Left renal cortex interstitium (tissue), 4 donors: Measurements from ENCODE around the gene ASRGL1. TPM values are rescaled to one million over a fixed set of nuclear protein-coding genes. Genes with fewer than 3 reads are reported as not detected.
"Not testable (repeated sequence)": the region's sequence is repeated elsewhere in the genome, so short reads cannot be mapped to it uniquely, and the experiment has no call there.

ENCODE experiments used
- DNase-seq, 4 donors: peaks; one replicate each; pipeline ENCODE4 v3.0.0-alpha.2; 2013; ENCODE audit warnings: low read depth in 4 of 4, low spot score in 2 of 4, missing footprints in 1 of 4
- polyA plus RNA-seq, 4 donors: library from polyadenylated mRNA; unstranded; fragments of 120-200 nt; gene quantifications; one replicate each; pipeline ENCODE4 v1.2.1, GENCODE V29; 2013; ENCODE audit not compliant: insufficient read length in 4 of 4

Gene ASRGL1
- polyA plus RNA-seq = 10 to 100 TPM; 43.2 to 74.6 (median 55.0) TPM

- peak in 3 of 4 donors; percentile 42 to 68 (median 60) for DNase-seq
Observed at GRCh38 chr11:62337303-62338181, at the start of gene ASRGL1. Gene ASRGL1, plus strand, starts transcription at chr11:62337448. Its CDS starts 530 bp downstream, at chr11:62337978.

GRCh38 chr11:62295504-62295903 is 41.7 kb upstream of the ASRGL1 start:
- DNase-seq = peak; percentile 15 to 56 (median 20)

DNA sequence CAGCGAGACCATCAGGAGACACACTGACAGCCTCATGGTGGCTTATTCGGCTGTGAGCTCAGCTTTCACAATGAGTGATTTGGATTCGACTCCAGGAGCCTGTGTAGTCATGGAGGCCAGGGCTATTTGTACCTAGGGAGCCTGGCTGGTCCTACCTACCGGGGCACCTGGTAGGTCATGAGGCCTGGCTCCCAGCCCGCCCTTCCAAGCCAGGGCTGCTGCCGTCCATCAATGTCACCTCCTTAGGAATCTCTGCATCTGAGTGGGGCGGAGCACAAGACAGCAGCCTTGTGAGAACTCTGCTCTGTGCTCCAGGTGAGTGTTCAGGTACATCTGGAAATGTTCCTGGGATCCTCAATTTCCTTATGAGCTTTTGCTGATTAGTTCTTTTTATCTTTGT is 38.3 kb upstream of the ASRGL1 start, which contains the start of gene SCGB1D4:
Gene SCGB1D4, minus strand, starts transcription at position 101 of the 400 bp plus-strand sequence. Its CDS starts 65 bp downstream, at position 36.
- DNase-seq = no peak

DNA sequence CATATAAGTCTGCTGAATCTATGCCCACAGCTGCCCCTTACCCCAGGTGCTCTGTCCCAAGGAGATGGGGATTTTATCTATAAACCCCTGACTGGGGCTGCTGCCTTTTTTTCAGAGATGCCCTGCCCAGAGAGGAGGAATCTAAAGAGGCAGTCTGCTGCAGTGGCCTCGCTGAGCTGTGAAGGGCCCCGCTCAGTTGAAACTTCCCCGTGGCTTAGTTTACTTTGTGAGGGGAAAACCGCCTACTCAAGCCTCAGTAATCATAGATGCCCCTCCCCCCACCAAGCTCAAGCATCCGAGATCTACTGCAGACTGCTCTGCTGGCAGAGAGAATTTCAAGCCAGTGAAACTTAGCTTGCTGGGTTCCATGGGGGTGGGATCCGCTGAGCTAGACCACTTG is 31.0 kb upstream of the ASRGL1 start:
- no peak for DNase-seq

GRCh38 chr11:62307950-62308349 is 29.3 kb upstream of the ASRGL1 start:
- DNase-seq = no peak

DNA sequence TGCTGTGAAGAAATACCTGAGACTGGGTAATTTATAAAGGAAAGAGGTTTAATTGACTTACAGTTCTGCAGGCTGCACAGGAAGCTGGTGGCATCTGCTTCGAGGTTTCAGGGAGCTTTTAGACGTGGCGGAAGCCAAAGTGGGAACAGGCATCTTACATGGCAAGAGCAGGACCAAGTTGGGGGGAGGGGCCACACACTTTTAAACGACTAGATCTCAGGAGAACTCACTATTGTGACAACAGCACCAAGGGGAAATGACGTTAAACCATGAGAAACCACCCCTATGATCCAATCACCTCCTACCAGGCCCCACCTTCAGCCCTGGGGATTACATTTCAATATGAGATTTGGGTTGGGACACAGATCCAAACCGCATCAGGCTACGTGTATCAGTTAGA is 27.3 kb upstream of the ASRGL1 start:
- no peak for DNase-seq

GRCh38 chr11:62315431-62315830 is 21.8 kb upstream of the ASRGL1 start:
- no peak for DNase-seq

DNA sequence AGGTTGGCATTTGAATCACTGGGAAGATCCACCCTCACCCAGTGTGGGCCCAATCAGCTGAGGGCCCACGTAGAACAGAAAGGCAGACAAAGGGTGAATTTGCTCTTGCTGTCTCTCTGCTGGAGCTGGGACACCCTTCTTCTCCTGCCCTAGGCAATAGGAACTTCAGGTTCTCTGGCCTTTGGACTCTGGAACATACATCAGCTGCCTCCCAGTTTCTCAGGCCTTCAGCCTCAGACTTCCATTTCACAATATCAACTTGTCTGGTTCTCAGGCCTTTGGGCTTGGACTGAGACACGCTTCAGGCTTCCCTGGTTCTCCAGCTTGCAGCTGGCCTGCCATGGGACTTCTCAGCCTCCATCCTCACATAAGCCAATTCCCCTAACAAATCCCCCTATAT is 14.7 kb upstream of the ASRGL1 start:
- DNase-seq = no peak

- DNase-seq = no peak
Observed at GRCh38 chr11:62324731-62325556, 12.3 kb upstream of the ASRGL1 start.

DNA sequence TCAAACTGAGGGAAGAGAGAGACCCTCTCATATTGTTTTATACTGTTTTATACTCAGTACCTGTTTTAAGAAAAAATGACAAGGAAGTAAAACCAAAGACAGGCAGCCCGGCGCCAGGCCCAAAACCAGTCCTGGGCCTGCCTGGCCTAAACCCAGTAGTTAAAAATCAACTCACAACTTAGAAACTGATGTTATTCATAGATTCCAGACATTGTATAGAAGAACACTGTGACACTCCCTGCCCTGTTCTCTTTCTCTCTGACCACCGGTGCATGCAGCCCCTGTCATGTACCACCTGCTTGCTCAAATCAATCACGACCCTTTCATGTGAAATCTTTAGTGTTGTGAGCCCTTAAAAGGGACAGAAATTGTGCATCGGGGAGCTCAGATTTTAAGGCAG is 11.5 kb upstream of the ASRGL1 start:
- DNase-seq = not testable (repeated sequence)

DNA sequence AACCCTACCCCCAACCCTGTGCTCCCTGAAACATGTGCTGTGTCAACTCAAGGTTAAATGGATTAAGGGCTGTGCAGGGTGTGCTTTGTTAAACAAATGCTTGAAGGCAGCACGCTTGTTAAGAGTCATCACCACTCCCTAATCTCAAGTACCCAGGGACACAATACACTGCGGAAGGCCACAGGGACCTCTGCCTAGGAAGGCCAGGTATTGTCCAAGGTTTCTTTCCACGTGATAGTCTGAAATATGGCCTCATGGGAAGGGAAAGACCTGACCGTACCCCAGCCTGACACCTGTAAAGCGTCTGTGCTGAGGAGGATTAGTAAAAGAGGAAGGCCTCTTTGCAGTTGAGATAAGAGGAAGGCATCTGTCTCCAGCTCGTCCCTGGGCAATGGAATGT is 10.5 kb upstream of the ASRGL1 start:
- not testable (repeated sequence) for DNase-seq

DNA sequence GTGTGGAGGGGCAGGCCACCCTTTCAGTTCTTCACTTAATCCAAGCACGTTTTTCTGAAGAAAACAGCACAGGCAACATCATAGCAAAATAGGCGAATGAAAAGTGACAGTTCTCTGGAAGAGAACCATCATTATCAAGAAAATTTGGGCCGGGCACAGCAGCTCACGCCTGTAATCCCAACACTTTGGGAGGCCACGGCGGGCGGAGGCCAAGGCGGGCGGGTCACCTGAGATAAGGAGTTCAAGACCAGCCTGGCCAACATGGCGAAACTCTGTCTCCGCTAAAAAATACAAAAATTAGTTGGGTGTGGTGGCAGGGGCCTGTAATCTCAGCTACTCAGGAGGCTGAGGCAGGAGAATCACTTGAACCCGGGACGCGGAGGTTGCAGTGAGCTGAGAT is 9.7 kb upstream of the ASRGL1 start:
- not testable (repeated sequence) for DNase-seq

- not testable (repeated sequence) for DNase-seq
Observed at GRCh38 chr11:62331264-62331663, 6.0 kb upstream of the ASRGL1 start.

GRCh38 chr11:62333768-62334167 is 3.5 kb upstream of the ASRGL1 start:
- no peak for DNase-seq

- not testable (repeated sequence) for DNase-seq
Observed at GRCh38 chr11:62336949-62337302, 322 bp upstream of the ASRGL1 start.

DNA sequence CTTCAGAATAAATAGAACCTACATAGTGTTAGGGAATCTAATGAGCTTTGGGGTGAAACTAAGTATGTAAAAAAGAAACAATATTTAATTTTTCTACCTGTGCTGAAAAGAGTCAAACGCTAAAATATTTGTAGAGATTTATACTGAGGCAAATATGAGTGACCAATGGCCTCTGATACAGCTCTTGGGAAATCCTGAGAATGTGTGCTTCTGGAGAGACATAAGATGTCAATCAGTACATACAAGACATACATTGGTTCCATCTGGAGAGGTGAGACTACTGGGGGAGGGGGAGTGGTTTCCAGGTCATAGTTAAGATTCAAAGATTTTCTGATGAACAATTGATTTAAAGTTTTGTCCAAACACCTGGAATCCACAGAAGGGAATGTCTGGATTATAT is 970 bp downstream of the ASRGL1 start:
- DNase-seq = no peak

DNA sequence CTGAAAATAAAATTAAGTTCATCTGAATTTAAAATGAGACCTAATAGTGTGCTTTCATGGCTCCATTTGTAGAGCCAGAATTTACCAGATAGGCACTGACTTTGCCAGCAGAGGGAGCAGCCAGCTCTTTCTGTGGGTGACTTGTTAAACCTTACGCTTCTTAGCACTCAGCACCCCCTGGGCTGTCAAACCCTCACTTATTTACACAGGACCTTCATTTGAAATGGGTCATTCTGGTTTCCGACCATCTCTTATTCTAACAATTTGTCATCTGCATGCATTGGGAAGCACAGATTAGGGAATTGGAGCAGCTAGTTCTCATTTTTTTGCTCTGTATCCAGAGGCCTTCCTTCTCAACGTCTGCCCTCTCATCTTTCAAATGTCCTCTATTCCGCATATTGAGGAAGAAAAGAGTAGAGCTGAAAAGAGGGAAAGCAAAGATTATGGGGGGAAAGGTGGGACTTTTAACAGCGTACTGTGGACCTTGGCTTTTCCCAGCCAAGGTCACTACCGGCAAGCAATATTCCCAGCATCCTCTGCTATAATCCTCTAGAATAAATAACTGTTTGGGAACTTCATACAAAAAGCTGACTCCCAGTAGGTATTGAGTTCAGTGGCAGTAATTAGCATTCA is 3.1 kb downstream of the ASRGL1 start:
- DNase-seq = no peak

DNA sequence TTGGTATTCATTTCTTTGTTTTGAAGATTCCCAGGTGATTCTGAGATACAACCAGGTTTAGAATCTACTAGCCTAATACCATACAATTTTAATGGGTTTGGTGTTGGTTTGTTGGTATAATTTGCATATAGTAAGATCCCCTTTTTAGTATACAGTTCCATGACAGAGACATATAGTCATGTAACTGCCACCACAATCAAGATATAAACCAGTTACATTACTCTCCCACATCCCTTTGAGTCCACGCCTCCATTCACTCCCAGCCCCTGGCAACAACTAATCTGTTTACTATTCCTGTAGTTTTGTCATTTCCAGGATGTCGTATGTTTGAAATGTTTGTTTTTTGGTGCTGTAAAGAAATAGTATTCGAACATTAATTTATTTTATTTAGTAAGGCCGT is 4.3 kb downstream of the ASRGL1 start:
- DNase-seq = no peak

GRCh38 chr11:62343646-62344190 is 6.5 kb downstream of the ASRGL1 start:
- not testable (repeated sequence) for DNase-seq

DNA sequence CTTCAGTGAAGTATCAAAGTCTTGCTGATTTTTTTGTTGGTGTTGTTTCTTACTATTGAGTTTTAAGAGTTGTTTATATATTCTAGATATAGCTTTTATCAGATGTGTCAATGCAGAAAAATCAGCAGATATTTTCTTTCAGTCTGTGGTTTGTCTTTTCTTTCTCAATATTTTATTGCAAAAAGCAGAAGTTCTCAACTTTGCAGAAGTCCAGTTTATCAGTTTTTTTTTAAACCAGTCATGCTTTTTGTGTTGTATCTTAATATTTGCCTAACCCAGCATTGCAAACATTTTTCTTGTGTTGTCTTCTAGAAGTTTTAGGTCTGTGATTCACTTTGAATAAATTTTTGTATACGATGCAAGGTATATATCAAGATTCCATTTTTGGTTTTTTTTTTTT is 7.0 kb downstream of the ASRGL1 start:
- no peak for DNase-seq

DNA sequence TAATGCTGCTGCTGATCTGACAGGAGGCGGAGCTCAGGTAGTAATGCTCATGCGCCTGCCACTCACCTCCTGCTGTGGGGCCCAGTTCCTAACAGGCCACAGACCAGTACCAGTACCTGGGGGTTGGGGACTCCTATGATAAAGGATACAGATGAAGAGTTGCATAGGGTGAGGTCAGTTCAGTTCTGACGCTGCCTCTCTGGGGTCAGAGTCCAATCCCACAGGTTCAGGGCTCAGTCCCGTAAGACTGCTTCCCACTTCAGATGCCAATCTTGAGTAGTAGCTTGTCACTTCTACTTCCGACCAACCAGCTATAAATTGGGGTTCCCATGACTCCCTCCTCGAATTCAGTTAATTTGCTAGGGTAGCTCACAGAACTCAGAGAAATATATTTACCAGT is 8.6 kb downstream of the ASRGL1 start:
- no peak for DNase-seq
